Panc1 (cell line): ENCODE results near the gene PKMYT1.

Experiments used
- CTCF ChIP-seq: fragments of 450-650 bp; IDR thresholded peaks from 2 replicates; pipeline ENCODE4 v1.5.1; 2017; ENCODE audit warnings: mild to moderate bottlenecking
- POLR2AphosphoS5 ChIP-seq: IDR thresholded peaks from 2 replicates; pipeline ENCODE4 v1.6.1; 2012; ENCODE audit warnings: mild to moderate bottlenecking, low read depth, low read length, moderate library complexity
- REST ChIP-seq, 2 experiments: IDR thresholded peaks; 2 replicates each; pipeline ENCODE4 v1.6.1; 2011 to 2012; ENCODE audit warnings: low read depth in 2 of 2, control low read depth in 1 of 2, low read length in 1 of 2, mild to moderate bottlenecking in 1 of 2, moderate library complexity in 1 of 2; ENCODE audit not compliant: insufficient read depth in 1 of 2

DNA sequence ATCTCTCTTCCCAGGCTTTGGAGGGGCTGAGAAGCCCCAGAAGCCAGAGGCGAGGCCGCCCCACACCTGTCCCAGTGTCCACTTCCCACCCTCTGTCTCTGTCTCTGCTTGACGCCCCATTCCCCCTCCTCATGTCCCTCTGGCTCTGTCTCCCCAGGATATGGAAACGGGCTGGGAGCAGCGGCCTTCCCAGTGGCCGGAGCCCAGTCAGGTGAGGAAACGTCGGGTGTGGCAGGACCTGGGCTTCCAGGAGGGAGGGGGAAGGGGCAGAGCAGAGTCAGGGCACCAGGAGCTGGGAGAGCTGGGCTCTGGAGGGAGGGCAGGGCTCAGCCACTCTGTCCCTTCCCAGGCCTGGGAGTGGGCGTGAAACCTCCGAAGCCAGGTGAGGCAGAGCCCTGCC, 10.6 kb upstream of the PKMYT1 start:
- TF ChIP-seq CTCF (no peak), POLR2AphosphoS5 (no peak), REST (IDR thresholded peaks at IDR 0.05; ENCODE audit: insufficient read depth in 1 of 2, low read depth in 2 of 2, low read length in 1 of 2) (no peak)
